HTERT RPE-1 (cell line): Measurements from ENCODE around the gene IL1B.

Source experiments
- in situ Hi-C: fragments of 300-500 bp; cut with MboI; formaldehyde crosslinking; loops from 4 replicates; pipeline ENCODE4 v1.14.3; 2020; ENCODE audit warnings: low sequenced_read_pairs

The IL1B gene

GRCh38 chr2:112784199-112785189 is 52.1 kb downstream of the IL1B start, which contains the start of gene IL1A:
IL1A (minus strand) TSS chr2:112784493; CDS start chr2:112783770, 723 bp downstream.
- in situ Hi-C loops: no loop called here

DNA sequence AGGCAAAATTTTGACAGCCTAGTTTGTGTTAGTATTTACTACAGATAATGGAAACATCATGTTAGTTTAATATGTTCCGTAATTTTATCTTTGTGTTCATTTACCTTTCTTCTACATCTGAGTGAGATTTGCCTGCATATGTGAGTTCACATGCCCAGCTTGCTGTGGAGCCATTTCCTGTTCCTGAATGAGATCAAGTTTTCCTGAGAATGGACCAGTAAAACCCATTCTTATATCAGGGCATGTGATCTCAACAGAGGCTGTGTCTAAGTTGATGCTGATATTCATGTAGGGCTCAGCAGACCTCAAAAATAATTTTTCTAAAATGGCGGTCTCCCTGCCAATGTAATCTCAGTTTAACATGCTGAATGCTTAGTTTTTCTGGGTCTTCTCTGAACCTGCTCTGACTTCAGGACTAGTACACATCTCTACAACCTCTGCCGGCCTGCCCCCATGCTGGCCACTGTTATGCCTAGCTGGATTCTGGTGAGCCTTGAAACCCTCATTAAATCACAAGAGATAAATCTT is 53.3 kb downstream of the IL1B start:
- in situ Hi-C loops: no loop called here

GRCh38 chr2:112782234-112782799 is 54.3 kb downstream of the IL1B start:
- in situ Hi-C loops: no loop called here
